MM.1S (cell line): ENCODE data around the gene ZNF121.

ENCODE experiments used
- EZH2 ChIP-seq: fragments of 300-600 bp; sonication (generic); optimal IDR thresholded peaks from 2 replicates; pipeline ENCODE3; 2017; ENCODE audit warnings: low read depth, mild to moderate bottlenecking, antibody characterized with exemption, low read length, mixed read lengths
- EZH2phosphoT487 ChIP-seq: fragments of 300-600 bp; sonication (generic); IDR thresholded peaks from 2 replicates; pipeline ENCODE4 v1.6.1; 2018; ENCODE audit warnings: antibody characterized with exemption, low read length
- TF ChIP-seq, protein P1 (sequence below): fragments of 300-600 bp; sonication (generic); IDR thresholded peaks from 2 replicates; pipeline ENCODE4 v1.5.1; 2016; ENCODE audit warnings: antibody characterized with exemption, low read length, mixed read lengths

DNA sequence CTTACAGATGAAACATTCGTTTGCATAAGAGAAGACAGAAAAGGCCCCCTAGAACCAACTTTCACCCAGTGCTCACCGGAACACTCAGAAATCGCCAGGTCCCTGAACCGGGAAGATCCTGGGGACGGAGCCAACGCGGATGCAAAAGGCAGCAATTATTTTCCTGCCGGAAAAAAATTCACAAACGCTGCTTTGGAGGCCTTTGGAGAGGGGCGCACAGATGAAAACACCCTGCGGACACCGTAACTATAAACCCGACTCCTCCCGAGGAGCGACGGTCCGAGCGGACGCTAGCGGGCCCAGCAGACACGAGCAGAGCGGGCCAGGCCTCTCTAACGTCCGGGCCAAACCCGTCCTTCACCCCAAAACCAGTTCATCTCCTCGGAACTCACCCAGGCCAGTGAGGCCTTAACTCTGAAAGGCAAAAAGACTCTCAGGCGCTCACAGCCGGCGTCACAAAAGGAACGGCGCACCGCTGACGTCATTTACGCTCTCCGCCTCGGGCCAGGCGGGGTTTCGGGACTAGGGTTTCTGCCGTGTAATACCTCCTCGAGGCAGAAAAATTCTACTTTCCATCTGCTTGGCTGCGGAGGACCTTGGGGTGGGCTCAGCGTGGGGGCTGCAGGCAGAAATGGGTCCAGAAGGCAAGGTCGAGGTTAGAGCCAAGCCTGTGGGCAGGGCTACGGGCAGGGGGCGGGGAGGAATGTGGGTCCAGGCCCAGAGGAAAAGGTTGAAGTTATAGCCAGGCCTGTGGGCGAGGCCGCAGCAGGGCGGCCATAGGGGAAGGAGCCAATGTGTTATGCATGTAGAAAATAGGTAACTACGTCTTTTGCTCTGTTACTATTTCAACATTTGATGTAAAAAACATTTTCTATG lies 45.9 kb downstream of the ZNF121 start, which contains the start of gene ZNF426:
- TF ChIP-seq, protein P1, sequence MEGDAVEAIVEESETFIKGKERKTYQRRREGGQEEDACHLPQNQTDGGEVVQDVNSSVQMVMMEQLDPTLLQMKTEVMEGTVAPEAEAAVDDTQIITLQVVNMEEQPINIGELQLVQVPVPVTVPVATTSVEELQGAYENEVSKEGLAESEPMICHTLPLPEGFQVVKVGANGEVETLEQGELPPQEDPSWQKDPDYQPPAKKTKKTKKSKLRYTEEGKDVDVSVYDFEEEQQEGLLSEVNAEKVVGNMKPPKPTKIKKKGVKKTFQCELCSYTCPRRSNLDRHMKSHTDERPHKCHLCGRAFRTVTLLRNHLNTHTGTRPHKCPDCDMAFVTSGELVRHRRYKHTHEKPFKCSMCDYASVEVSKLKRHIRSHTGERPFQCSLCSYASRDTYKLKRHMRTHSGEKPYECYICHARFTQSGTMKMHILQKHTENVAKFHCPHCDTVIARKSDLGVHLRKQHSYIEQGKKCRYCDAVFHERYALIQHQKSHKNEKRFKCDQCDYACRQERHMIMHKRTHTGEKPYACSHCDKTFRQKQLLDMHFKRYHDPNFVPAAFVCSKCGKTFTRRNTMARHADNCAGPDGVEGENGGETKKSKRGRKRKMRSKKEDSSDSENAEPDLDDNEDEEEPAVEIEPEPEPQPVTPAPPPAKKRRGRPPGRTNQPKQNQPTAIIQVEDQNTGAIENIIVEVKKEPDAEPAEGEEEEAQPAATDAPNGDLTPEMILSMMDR, result no peak
- TF ChIP-seq EZH2 (no peak), EZH2phosphoT487 (no peak)
